CD4-positive, alpha-beta T cell (primary cell): ENCODE measurements around the gene TRPM4. TPM values are rescaled to one million over a fixed set of nuclear protein-coding genes. Genes with fewer than 3 reads are reported as not detected.
A peak's percentile ranks its signal among the peaks of the same experiment; 100 is the strongest.
"Not testable (repeated sequence)": the region's sequence is repeated elsewhere in the genome, so short reads cannot be mapped to it uniquely, and the experiment has no call there.

Experiments used
- ATAC-seq: fragments of 200-7000 bp; cut with Tn5 transposase; one replicate; pipeline ENCODE4 v1.10.0; 2022; ENCODE audit warnings: mild to moderate bottlenecking; ENCODE audit not compliant: poor library complexity
- CTCF ChIA-PET: fragments of 350-600 bp; sonication (Branson Sonifier 250); formaldehyde crosslinking; loops from one replicate; lab custom pipeline; 2021; ENCODE audit warnings: antibody characterized with exemption, inconsistent platforms; lab: Charles Lee
- POLR2A ChIA-PET: fragments of 350-600 bp; sonication (Branson Sonifier 250); formaldehyde crosslinking; loops from one replicate; lab custom pipeline; 2021; ENCODE audit warnings: antibody characterized with exemption, inconsistent platforms; lab: Charles Lee
- DNase-seq, 14 experiments: peaks; one replicate each; pipeline ENCODE4 v3.0.0-alpha.2; 2013 to 2020; ENCODE audit warnings: mixed read lengths in 2 of 14
- H3K27ac ChIP-seq, 2 donors: one replicate each; pipeline versions ENCODE4 v1.5.1 to v1.7.0; 2013; ENCODE audit warnings: low read length in 2 of 2, low read depth in 1 of 2, mild to moderate bottlenecking in 1 of 2
- H3K27me3 ChIP-seq, 2 experiments: 1 replicate in 1 of 2; 2 replicates in 1 of 2; pipeline versions ENCODE4 v1.6.1 to v1.7.0; 2013; ENCODE audit warnings: low read length in 2 of 2, control low read depth in 1 of 2, mild to moderate bottlenecking in 1 of 2, moderate library complexity in 1 of 2; ENCODE audit not compliant: insufficient read depth in 2 of 2, control insufficient read depth in 1 of 2
- H3K36me3 ChIP-seq: one replicate; pipeline ENCODE4 v1.6.1; 2013; ENCODE audit warnings: low read length, control low read depth; ENCODE audit not compliant: insufficient read depth
- H3K4me1 ChIP-seq: one replicate; pipeline ENCODE4 v1.6.1; 2013; ENCODE audit warnings: low read length, control low read depth; ENCODE audit not compliant: insufficient read depth
- H3K4me3 ChIP-seq: one replicate; pipeline ENCODE4 v1.5.1; 2013; ENCODE audit warnings: mild to moderate bottlenecking, low read length, moderate library complexity
- H3K9me3 ChIP-seq, 2 experiments: 1 replicate in 1 of 2; 2 replicates in 1 of 2; pipeline versions ENCODE4 v1.6.1 to v1.7.0; 2013; ENCODE audit warnings: low read length in 2 of 2, mild to moderate bottlenecking in 2 of 2, control low read depth in 1 of 2, moderate library complexity in 1 of 2; ENCODE audit not compliant: control insufficient read depth in 1 of 2, insufficient read depth in 1 of 2
- H3K27ac Mint-ChIP-seq: one replicate; pipeline ENCODE4 v1.8.0; 2020; ENCODE audit warnings: mixed read lengths
- H3K27me3 Mint-ChIP-seq: one replicate; pipeline ENCODE4 v1.8.0; 2021; ENCODE audit warnings: mixed read lengths
- H3K36me3 Mint-ChIP-seq: one replicate; pipeline ENCODE4 v1.8.0; 2021; ENCODE audit warnings: low read depth, mixed read lengths
- H3K4me1 Mint-ChIP-seq: one replicate; pipeline ENCODE4 v1.8.0; 2021; ENCODE audit warnings: low read depth, mixed read lengths
- H3K4me3 Mint-ChIP-seq: one replicate; pipeline ENCODE4 v1.8.0; 2020; ENCODE audit warnings: mild to moderate bottlenecking, mixed read lengths
- H3K9me3 Mint-ChIP-seq: one replicate; pipeline ENCODE4 v1.8.0; 2020; ENCODE audit warnings: mixed read lengths
- CTCF ChIP-seq: fragments of 200-600 bp; IDR thresholded peaks from one replicate; pipeline ENCODE4 v1.8.0; 2022; ENCODE audit warnings: antibody characterized with exemption, mild to moderate bottlenecking
- intact Hi-C, 2 experiments: fragments of 100-400 bp; cut with DNase I in 1 of 2; cut with micrococcal nuclease in 1 of 2; formaldehyde crosslinking; loops; one replicate each; pipeline versions ENCODE4 v1.15.1 to v1.9.0; 2023 to 2025; cut with DNase I, micrococcal nuclease
- total RNA-seq, 174 experiments: library from RNA in 2 of 174; stranded (reverse) in 2 of 174; gene quantifications; one replicate each; pipeline ENCODE4 v1.2.3 and lab custom pipeline; 2021 to 2026

TRPM4 gene
- total RNA-seq, 2 experiments from 2014 or later: not detected

DNA sequence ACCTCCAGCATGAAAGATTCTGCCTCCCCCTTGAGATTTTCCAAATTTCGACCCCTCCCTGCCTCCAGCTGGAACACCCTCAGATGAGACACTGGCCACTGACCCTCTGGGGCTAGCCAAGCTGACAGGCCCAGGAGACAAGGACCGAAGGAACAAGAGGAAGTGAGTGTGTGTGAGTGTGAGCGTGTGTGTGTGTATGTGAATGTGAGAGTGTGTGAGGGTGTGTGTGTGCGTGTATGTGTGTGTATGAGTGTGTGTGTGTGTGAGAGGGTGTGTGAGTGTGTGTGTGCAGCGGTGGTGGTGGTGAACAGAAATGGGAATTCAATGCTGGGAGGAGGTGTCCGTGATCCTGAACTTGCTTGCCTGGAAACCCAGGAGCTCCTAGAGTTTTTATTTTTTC, 16.2 kb upstream of the TRPM4 start:
- intact Hi-C loops: no loop called here
- no peak for DNase-seq
- ChIA-PET POLR2A (no interaction called here), CTCF (interaction anchor here (2.3 kb wide), 1 partner anchor 44 kb away, joined by 9 read pairs; no protein-coding TSS in a partner anchor)
- no peaks in the 10 kb centered on the region for H3K9me3 Mint-ChIP-seq
- peaks cover 28% of the 10 kb centered on the region for H3K27me3 Mint-ChIP-seq
- Histone ChIP-seq H3K4me1 (peaks cover 24% of the 10 kb centered on the region), H3K27ac (no peak overlapping the region), H3K9me3 (no peaks in the 10 kb centered on the region), H3K4me3 (no peak overlapping the region), H3K27me3 (peaks cover 4 to 18% of the 10 kb centered on the region in 2 experiments), H3K36me3 (no peaks in the 10 kb centered on the region)
- H3K36me3 Mint-ChIP-seq: no peaks in the 10 kb centered on the region
- H3K4me1 Mint-ChIP-seq: peaks cover 20% of the 10 kb centered on the region
- no peak for ATAC-seq
- TF ChIP-seq CTCF: no peak
- H3K4me3 Mint-ChIP-seq: no peak overlapping the region
- H3K27ac Mint-ChIP-seq: no peak overlapping the region

DNA sequence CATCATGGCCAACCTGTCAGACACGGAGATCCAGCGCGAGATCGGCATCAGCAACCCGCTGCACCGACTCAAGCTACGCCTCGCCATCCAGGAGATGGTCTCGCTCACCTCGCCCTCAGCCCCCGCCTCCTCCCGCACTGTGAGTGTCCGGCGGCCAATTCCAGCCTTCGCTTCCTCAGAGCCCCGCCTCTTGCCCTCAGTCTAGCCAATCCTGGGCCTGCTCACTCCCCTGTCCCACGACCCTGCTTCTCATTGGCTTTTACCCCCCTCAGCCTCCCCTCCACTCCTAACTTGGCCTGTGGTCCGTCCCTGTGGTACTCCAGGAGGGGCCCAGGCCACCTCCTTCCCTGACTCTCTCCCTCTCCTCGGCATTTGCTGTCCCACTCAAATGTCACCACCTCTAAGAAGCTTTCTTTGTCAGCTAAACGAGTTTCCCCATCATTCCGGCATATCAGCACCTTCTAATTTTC, 14.7 kb upstream of the TRPM4 start:
- intact Hi-C loops: no loop called here
- no peak overlapping the region for H3K27ac ChIP-seq
- H3K4me1 Mint-ChIP-seq: peaks cover 20% of the 10 kb centered on the region
- H3K4me1 ChIP-seq: peaks cover 24% of the 10 kb centered on the region
- H3K4me3 ChIP-seq: peak overlapping the region; percentile 22
- CTCF ChIA-PET: interaction anchor here (0.8 to 2.0 kb wide), 3 partner anchors 29 to 45 kb away, joined by 3 to 4 read pairs (median 3); partner anchors contain the start of gene LIN7B
- peak overlapping the region; percentile 72 for H3K4me3 Mint-ChIP-seq
- POLR2A ChIA-PET: interaction anchor here (1.1 kb wide), 1 partner anchor 149 kb away, joined by 4 read pairs; the partner anchor contains the start of genes GYS1 and RUVBL2
- H3K27me3 ChIP-seq: peaks cover 8 to 20% of the 10 kb centered on the region in 2 experiments
- ATAC-seq (peak; percentile 51), DNase-seq (peak in 10 of 14 experiments; percentile 22 to 75 (median 52))
- no peaks in the 10 kb centered on the region for H3K36me3 Mint-ChIP-seq
- no peaks in the 10 kb centered on the region for H3K36me3 ChIP-seq
- no peak overlapping the region for H3K27ac Mint-ChIP-seq
- no peaks in the 10 kb centered on the region for H3K9me3 ChIP-seq
- TF ChIP-seq CTCF: no peak
- H3K27me3 Mint-ChIP-seq: peaks cover 38% of the 10 kb centered on the region
- no peaks in the 10 kb centered on the region for H3K9me3 Mint-ChIP-seq

DNA sequence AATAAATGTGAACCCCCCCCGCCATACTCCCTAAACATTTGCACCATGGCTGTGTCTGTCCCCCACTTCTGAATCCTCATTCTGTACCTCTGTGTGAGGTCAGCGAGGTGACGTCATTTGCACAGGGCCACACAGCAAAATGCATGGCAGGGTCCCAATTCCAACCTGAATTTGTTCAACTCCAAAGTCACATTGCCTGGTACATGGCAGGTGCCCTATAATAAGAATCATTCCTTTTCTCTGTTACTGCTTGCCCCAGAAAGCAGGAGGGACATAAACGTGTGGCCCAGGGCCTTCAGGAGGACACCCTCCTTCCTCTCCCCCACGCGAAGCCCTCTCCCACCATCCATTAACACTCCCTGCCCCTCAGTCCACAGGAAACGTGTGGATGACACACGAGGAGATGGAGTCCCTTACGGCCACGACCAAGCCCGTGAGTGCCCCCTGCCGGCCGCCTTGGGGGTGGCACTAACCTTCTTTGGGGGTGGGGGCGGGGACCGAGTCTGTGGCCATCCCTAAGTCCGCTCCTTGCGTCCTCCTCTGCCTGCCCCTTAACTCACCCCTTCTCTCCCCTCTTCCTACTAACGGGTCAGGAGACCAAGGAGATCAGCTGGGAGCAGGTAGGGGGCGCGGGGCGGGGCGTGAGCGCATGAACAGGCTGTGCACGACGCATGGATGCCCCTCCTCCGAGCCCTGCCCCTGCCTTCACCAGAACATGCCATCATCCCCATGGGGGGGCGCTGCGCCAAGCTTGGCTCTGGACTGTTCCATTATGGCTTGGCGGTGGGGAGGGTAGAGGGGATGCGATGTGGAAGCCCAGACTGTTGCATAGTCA, 11.8 kb upstream of the TRPM4 start:
- intact Hi-C loops: loop anchor here (1.0 to 5.0 kb wide), 4 partner anchors 33 to 153 kb away; partner anchors contain the start of genes GYS1 (in 1 of the 2), LIN7B (in 1 of the 2) and RUVBL2 (in 1 of the 2)
- H3K36me3 ChIP-seq: no peaks in the 10 kb centered on the region
- H3K9me3 ChIP-seq: peaks cover 0 to 22% of the 10 kb centered on the region in 2 experiments
- CTCF ChIA-PET: interaction anchor here (0.5 to 2.9 kb wide), 6 partner anchors 13 to 64 kb away, joined by 3 to 18 read pairs (median 6); partner anchors contain the start of gene LIN7B
- peak; percentile 90 for TF ChIP-seq CTCF
- H3K4me3 ChIP-seq: no peak overlapping the region
- no peaks in the 10 kb centered on the region for H3K9me3 Mint-ChIP-seq
- peaks cover 41% of the 10 kb centered on the region for H3K4me1 Mint-ChIP-seq
- H3K27ac Mint-ChIP-seq: no peak overlapping the region
- H3K27me3 ChIP-seq: peaks cover 37 to 49% of the 10 kb centered on the region in 2 experiments
- H3K27ac ChIP-seq: no peak overlapping the region
- H3K4me3 Mint-ChIP-seq: peak overlapping the region; percentile 46
- no peaks in the 10 kb centered on the region for H3K36me3 Mint-ChIP-seq
- DNase-seq (peak; percentile 70 to 86 (median 74)), ATAC-seq (peak; percentile 76)
- peaks cover 49% of the 10 kb centered on the region for H3K4me1 ChIP-seq
- POLR2A ChIA-PET: no interaction called here
- H3K27me3 Mint-ChIP-seq: peaks cover 65% of the 10 kb centered on the region

- ATAC-seq, DNase-seq, H3K36me3 ChIP-seq, H3K4me3 ChIP-seq, H3K36me3 Mint-ChIP-seq, H3K27ac ChIP-seq, H3K27ac Mint-ChIP-seq, H3K4me3 Mint-ChIP-seq, H3K9me3 Mint-ChIP-seq: not testable (repeated sequence)
- H3K4me1 ChIP-seq: peaks cover 50% of the 10 kb centered on the region
- peaks cover 0 to 27% of the 10 kb centered on the region in 2 experiments for H3K9me3 ChIP-seq
- H3K27me3 Mint-ChIP-seq: peaks cover 71% of the 10 kb centered on the region
- H3K27me3 ChIP-seq: peaks cover 43 to 55% of the 10 kb centered on the region in 2 experiments
- H3K4me1 Mint-ChIP-seq: peaks cover 46% of the 10 kb centered on the region
- ChIA-PET CTCF (interaction anchor here (0.8 to 2.9 kb wide), 5 partner anchors 14 to 48 kb away, joined by 3 to 18 read pairs (median 7); partner anchors contain the start of gene LIN7B), POLR2A (interaction anchor here (1.3 kb wide), 1 partner anchor 27 kb away, joined by 5 read pairs; the partner anchor contains the start of gene PPFIA3)
- intact Hi-C loops: loop anchor here (5.0 kb wide), 2 partner anchors 34 to 154 kb away; partner anchors contain the start of genes GYS1 (in 1 of the 2), LIN7B (in 1 of the 2) and RUVBL2 (in 1 of the 2)
These were observed 11.2 kb upstream of the TRPM4 start for GRCh38 chr19:49146408-49146770.
